Endothelial cell of umbilical vein (primary cell): Measurements from ENCODE around the gene DDX49. TPM values are rescaled to one million over a fixed set of nuclear protein-coding genes. Genes with fewer than 3 reads are reported as not detected.
A peak's percentile ranks its signal among the peaks of the same experiment; 100 is the strongest.

Experiments used
- BruUV-seq: library from RNA; stranded (reverse); fragments of 400-500 nt; replicated peaks from 2 replicates; lab custom pipeline; 2021; lab: Mats Ljungman, UMichigan
- CTCF ChIA-PET: fragments of 300-600, 350-600 bp; sonication (Branson Sonifier 250); formaldehyde crosslinking; loops from one replicate; lab custom pipeline; 2021; ENCODE audit warnings: antibody characterized with exemption, inconsistent platforms; lab: Charles Lee
- POLR2A ChIA-PET: fragments of 300-600, 350-600 bp; sonication (Branson Sonifier 250); formaldehyde crosslinking; loops from one replicate; lab custom pipeline; 2021; ENCODE audit warnings: antibody characterized with exemption, inconsistent platforms; lab: Charles Lee
- DNase-seq: peaks from one replicate; pipeline ENCODE4 v3.0.0-alpha.2; 2011; ENCODE audit warnings: low read depth, low spot score
- FAIRE-seq: peaks from 2 replicates; lab custom pipeline; 2011; peaks lifted over from hg19 to GRCh38; lab: Jason Lieb, UNC
- H2AFZ ChIP-seq: 2 replicates; pipeline ENCODE4 v1.6.0; 2012; ENCODE audit warnings: low read depth, low read length, control low read depth, inconsistent platforms
- H3K27ac ChIP-seq: 2 replicates; pipeline ENCODE4 v1.5.1; 2011; ENCODE audit warnings: low read depth, mild to moderate bottlenecking, control low read depth, low read length, moderate library complexity; ENCODE audit not compliant: insufficient read depth
- H3K27me3 ChIP-seq, 2 experiments: 2 replicates each; pipeline versions ENCODE4 v1.6.0 to v1.6.1; 2011; ENCODE audit warnings: low read length in 2 of 2, mixed read lengths in 1 of 2; ENCODE audit not compliant: control insufficient read depth in 2 of 2, insufficient read depth in 2 of 2
- H3K36me3 ChIP-seq, 2 experiments: 2 replicates in 1 of 2; 3 replicates in 1 of 2; pipeline ENCODE4 v1.5.1; 2011; ENCODE audit warnings: low read length in 2 of 2, mild to moderate bottlenecking in 1 of 2, moderate library complexity in 1 of 2; ENCODE audit not compliant: control insufficient read depth in 2 of 2, insufficient read depth in 2 of 2; ENCODE audit errors: extremely low read depth in 1 of 2
- H3K4me1 ChIP-seq: 3 replicates; pipeline ENCODE4 v1.5.1; 2011; ENCODE audit warnings: mild to moderate bottlenecking, low read length; ENCODE audit not compliant: control insufficient read depth, insufficient read depth; ENCODE audit errors: extremely low read depth
- H3K4me2 ChIP-seq: 2 replicates; pipeline ENCODE4 v1.6.1; 2011; ENCODE audit warnings: low read length, control low read depth, mixed read lengths; ENCODE audit not compliant: insufficient read depth
- H3K4me3 ChIP-seq, 3 experiments: fragments of 200-600 bp in 1 of 3; sonication (generic), shearing (Covaris generic) in 1 of 3; replicated peaks in 1 of 3; 2 replicates each; pipeline ENCODE4 v1.5.1; 2011 to 2016; ENCODE audit warnings: control low read depth in 3 of 3, low read length in 3 of 3, mild to moderate bottlenecking in 2 of 3, inconsistent platforms in 1 of 3, low read depth in 1 of 3, moderate library complexity in 1 of 3; ENCODE audit not compliant: insufficient read depth in 1 of 3
- H3K79me2 ChIP-seq: 2 replicates; pipeline ENCODE4 v1.6.0; 2012; ENCODE audit warnings: low read length, inconsistent platforms; ENCODE audit not compliant: control insufficient read depth, insufficient read depth
- H3K9ac ChIP-seq: replicated peaks from 2 replicates; pipeline ENCODE3; 2011; ENCODE audit warnings: low read length, control low read depth; ENCODE audit not compliant: insufficient read depth; ENCODE audit errors: extremely low read depth
- H3K9me1 ChIP-seq: replicated peaks from 3 replicates; pipeline ENCODE4 v1.6.0; 2011; ENCODE audit warnings: mild to moderate bottlenecking, low read length; ENCODE audit not compliant: control insufficient read depth, insufficient read depth; ENCODE audit errors: extremely low read depth
- H3K9me3 ChIP-seq: replicated peaks from 2 replicates; pipeline ENCODE4 v1.5.1; 2012; ENCODE audit warnings: low read length, inconsistent platforms; ENCODE audit not compliant: control insufficient read depth, insufficient read depth
- H4K20me1 ChIP-seq: replicated peaks from 2 replicates; pipeline ENCODE3; 2011; ENCODE audit warnings: mild to moderate bottlenecking, low read length; ENCODE audit not compliant: control insufficient read depth, insufficient read depth; ENCODE audit errors: extremely low read depth
- CTCF ChIP-seq, 2 donors: IDR thresholded peaks; 1 replicate in 1 of 2; 2 replicates in 1 of 2; pipeline ENCODE4 v1.5.1; 2011; ENCODE audit warnings: low read length in 2 of 2, mild to moderate bottlenecking in 2 of 2, moderate library complexity in 2 of 2, control low read depth in 1 of 2, inconsistent platforms in 1 of 2, low read depth in 1 of 2; ENCODE audit not compliant: insufficient read depth in 1 of 2; ENCODE audit errors: extremely low read depth in 1 of 2
- EZH2 ChIP-seq: IDR thresholded peaks from 2 replicates; pipeline ENCODE4 v1.6.1; 2012; ENCODE audit warnings: borderline replicate concordance, low read depth, mild to moderate bottlenecking, moderate library complexity, low read length, inconsistent platforms; ENCODE audit not compliant: severe bottlenecking
- FOS ChIP-seq: IDR thresholded peaks from 2 replicates; pipeline ENCODE4 v1.6.1; 2011; ENCODE audit warnings: mild to moderate bottlenecking, low read length, moderate library complexity, borderline replicate concordance; ENCODE audit not compliant: insufficient read depth
- GATA2 ChIP-seq: IDR thresholded peaks from 2 replicates; pipeline ENCODE4 v1.7.0; 2011; ENCODE audit warnings: low read depth, mild to moderate bottlenecking, moderate library complexity, mixed read lengths, low read length; ENCODE audit not compliant: insufficient read length, insufficient read depth
- JUN ChIP-seq: IDR thresholded peaks from 2 replicates; pipeline ENCODE4 v1.6.1; 2011; ENCODE audit warnings: borderline replicate concordance, low read depth; ENCODE audit not compliant: insufficient read length, insufficient read depth
- MAX ChIP-seq: IDR thresholded peaks from 2 replicates; pipeline ENCODE4 v1.6.1; 2011; ENCODE audit not compliant: insufficient read depth, insufficient read length
- MYC ChIP-seq: IDR thresholded peaks from one replicate; pipeline ENCODE4 v1.6.1; 2011; ENCODE audit warnings: mild to moderate bottlenecking, low read depth, low read length
- POLR2A ChIP-seq: IDR thresholded peaks from 2 replicates; pipeline ENCODE4 v1.6.1; 2012; ENCODE audit warnings: low read depth, mild to moderate bottlenecking, control low read depth, low read length
- POLR2AphosphoS5 ChIP-seq: IDR thresholded peaks from 2 replicates; pipeline ENCODE4 v1.6.1; 2012; ENCODE audit warnings: low read depth, mild to moderate bottlenecking, control low read depth, low read length, moderate library complexity; ENCODE audit not compliant: insufficient read depth
- dilution Hi-C: fragments of 300-500 bp; cut with MboI; formaldehyde crosslinking; loops from one replicate; pipeline ENCODE4 v1.15.0; 2019; ENCODE audit warnings: low sequenced_read_pairs; ENCODE audit not compliant: extremely low pct_ligation_motif_present
- intact Hi-C: fragments of 100-400 bp; cut with micrococcal nuclease; formaldehyde crosslinking; loops from one replicate; pipeline ENCODE4 v1.10.0; 2022
- polyA plus RNA-seq, 4 experiments: library from polyadenylated mRNA; depleted of rRNA in 3 of 4; stranded (reverse) in 3 of 4; unstranded in 1 of 4; fragments of >200 nt; gene quantifications; 2 replicates each; pipeline versions ENCODE4 v1.2.1 to v1.2.3, GENCODE V29; 2011 to 2012; ENCODE audit warnings: missing spikeins in 1 of 4
- total RNA-seq: library from RNA; stranded (reverse); gene quantifications from 2 replicates; pipeline ENCODE4 v1.2.3, GENCODE V29; 2021

Gene DDX49
- total and polyA plus RNA-seq, 2 donors (not counting 3 experiments of a cell fraction or from before 2014, with no cell fraction given) = 51.9 to 60.1 TPM

GRCh38 chr19:18921593-18921992 lies 2.1 kb downstream of the DDX49 start:
- dilution Hi-C loops = no loop called here

GRCh38 chr19:18922228-18922985 lies 2.9 kb downstream of the DDX49 start:
- Histone ChIP-seq H3K9me1 (no peaks in the 10 kb centered on the region), H3K4me2 (no peak overlapping the region), H3K9me3 (no peaks in the 10 kb centered on the region), H3K9ac (no peak overlapping the region), H2AFZ (no peak overlapping the region), H3K4me1 (peaks cover 13% of the 10 kb centered on the region), H3K4me3 (no peak overlapping the region), H3K27me3 (no peaks in the 10 kb centered on the region), H3K27ac (no peak overlapping the region), H3K36me3 (peaks cover 12 to 36% of the 10 kb centered on the region in 2 experiments), H4K20me1 (no peaks in the 10 kb centered on the region), H3K79me2 (peaks cover 32% of the 10 kb centered on the region)
- POLR2A ChIA-PET = no interaction called here
- intact Hi-C loops = no loop called here
- FAIRE-seq = no peak
- no TSS peak for BruUV-seq
- CTCF ChIA-PET = interaction anchor here (0.8 to 2.1 kb wide), 3 partner anchors 43 to 65 kb away, joined by 3 to 13 read pairs (median 3); no protein-coding TSS in a partner anchor
- dilution Hi-C loops = no loop called here
- DNase-seq = no peak
- TF ChIP-seq MYC (no peak), JUN (no peak), POLR2AphosphoS5 (no peak), POLR2A (no peak), GATA2 (no peak), MAX (no peak), EZH2 (no peak), FOS (no peak), CTCF (IDR thresholded peaks at IDR 0.05; ENCODE audit: extremely low read depth in 1 of 2, insufficient read depth in 1 of 2, low read depth in 1 of 2, low read length in 2 of 2) (no peak)

More at GRCh38 chr19:18921593-18921992, 2.1 kb downstream of the DDX49 start:
- ChIA-PET CTCF (interaction anchor here (0.9 to 1.4 kb wide), 2 partner anchors 65 kb away, joined by 3 to 7 read pairs; no protein-coding TSS in a partner anchor), POLR2A (no interaction called here)
- DNase-seq (no peak), FAIRE-seq (no peak)
- Histone ChIP-seq H4K20me1 (no peaks in the 10 kb centered on the region), H3K9me3 (no peaks in the 10 kb centered on the region), H2AFZ (no peak overlapping the region), H3K9ac (no peak overlapping the region), H3K4me1 (peaks cover 13% of the 10 kb centered on the region), H3K4me3 (no peak overlapping the region), H3K9me1 (no peaks in the 10 kb centered on the region), H3K4me2 (no peak overlapping the region), H3K27me3 (no peaks in the 10 kb centered on the region), H3K36me3 (peaks cover 8 to 33% of the 10 kb centered on the region in 2 experiments), H3K79me2 (peaks cover 37% of the 10 kb centered on the region), H3K27ac (no peak overlapping the region)
- intact Hi-C loops = no loop called here
- BruUV-seq = no TSS peak
- no peak for TF ChIP-seq POLR2AphosphoS5
- peak; percentile 35 for TF ChIP-seq POLR2A
